ENCODE measurements around the gene LRRC40.
"Not testable (repeated sequence)": the region's sequence is repeated elsewhere in the genome, so short reads cannot be mapped to it uniquely, and the experiment has no call there.

The LRRC40 gene

GRCh38 chr1:70205434-70206118 lies at the start of gene LRRC40:
Gene LRRC40, minus strand, starts transcription at chr1:70205579. Its CDS starts 39 bp downstream, at chr1:70205540.
- peak; percentile 94 for DNase-seq (ENCODE audit: low spot score)

DNA sequence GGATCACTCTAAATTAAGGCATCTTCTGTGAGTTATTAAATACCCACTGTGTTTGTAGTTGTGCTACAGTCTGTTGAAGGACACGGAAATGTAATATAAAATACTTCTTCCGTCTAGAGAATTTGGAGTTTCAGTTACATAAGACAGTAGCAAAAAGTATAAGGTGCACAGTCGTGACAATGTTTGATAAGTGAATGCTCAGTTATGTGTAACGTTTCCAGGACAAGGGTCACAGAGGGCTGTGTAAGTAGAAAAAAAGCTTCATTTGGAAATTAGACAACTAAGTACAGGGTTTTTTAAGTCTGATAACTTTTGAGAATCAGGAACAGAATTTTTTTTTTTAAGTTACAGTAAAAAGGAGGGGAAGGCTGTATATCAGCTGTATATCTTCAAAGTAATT lies 43.4 kb upstream of the LRRC40 start:
- no peak for DNase-seq (ENCODE audit: low spot score)

GRCh38 chr1:70247768-70248167 lies 42.4 kb upstream of the LRRC40 start:
- DNase-seq (ENCODE audit: low spot score), result no peak

DNA sequence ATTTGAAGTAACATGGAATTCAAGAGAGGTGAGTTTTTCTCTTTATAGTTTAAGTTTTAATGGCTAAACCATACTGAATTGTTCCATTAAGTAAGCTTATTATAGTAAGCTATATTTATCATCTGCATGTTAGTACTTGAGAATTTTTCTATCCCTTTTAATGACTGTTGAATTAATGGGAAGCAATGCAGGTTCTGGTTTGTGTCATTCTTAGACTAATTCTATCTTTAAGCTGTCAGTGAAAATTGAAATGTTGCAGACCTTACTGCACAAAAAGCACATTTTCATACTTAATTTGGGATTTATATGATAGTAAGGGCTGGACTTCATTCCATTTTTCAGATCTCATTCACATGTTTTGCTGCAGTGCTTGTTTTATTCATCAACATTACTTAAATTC lies 41.7 kb upstream of the LRRC40 start:
- DNase-seq (ENCODE audit: low spot score), result no peak

GRCh38 chr1:70239940-70240339 lies 34.6 kb upstream of the LRRC40 start:
- DNase-seq (ENCODE audit: low spot score), result no peak

DNA sequence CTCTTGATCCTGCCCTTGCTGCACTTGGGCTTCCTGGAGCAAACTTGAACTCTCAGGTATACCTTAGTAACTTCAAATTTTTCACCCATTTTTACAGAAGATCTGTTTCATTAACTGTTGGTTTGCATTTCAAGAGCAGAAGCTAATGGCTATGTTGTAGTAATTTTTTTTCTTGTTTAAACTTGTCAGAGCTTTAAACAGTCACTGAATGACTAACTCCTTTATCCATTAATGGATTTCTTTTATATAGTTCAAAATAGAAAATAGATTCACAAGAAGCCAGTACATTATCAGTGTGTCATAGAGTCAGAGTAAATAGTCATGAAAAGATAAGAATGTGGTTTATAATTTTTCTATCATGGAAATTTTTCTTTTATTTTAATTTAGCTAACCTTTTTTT lies 29.4 kb upstream of the LRRC40 start:
- DNase-seq (ENCODE audit: low spot score), result no peak

- DNase-seq (ENCODE audit: low spot score), result no peak
Measured at GRCh38 chr1:70231475-70231874, 26.1 kb upstream of the LRRC40 start.

GRCh38 chr1:70228670-70229069 lies 23.3 kb upstream of the LRRC40 start:
- no peak for DNase-seq (ENCODE audit: low spot score)

GRCh38 chr1:70227439-70227838 lies 22.1 kb upstream of the LRRC40 start:
- no peak for DNase-seq (ENCODE audit: low spot score)

- DNase-seq (ENCODE audit: low spot score), result no peak
Measured at GRCh38 chr1:70224954-70225353, 19.6 kb upstream of the LRRC40 start.

DNA sequence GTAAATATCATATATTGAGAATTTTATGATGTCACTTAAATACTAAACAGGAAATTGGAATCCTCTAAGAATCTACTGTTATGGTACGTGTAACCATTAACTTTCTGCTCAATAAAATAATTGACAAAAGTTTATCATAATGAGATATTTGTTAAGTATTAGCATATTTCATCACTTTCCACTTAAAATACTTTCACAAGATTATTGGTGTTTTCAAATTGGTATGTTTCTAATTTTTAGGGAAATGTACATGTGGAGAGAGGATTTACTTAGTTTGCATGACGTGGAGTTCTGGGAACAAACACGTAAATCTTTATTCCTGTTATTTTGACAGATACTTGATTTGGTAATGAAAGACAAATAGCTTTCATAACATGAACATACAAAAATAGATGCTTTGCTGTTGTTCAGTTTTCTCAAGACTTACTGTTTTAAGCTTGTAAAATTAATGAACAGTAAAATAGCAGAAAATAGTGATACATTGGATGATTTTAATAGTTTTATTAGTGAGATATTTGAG lies 17.4 kb upstream of the LRRC40 start:
- DNase-seq (ENCODE audit: low spot score), result no peak

GRCh38 chr1:70221238-70222121 lies 16.1 kb upstream of the LRRC40 start, which contains the start of gene SRSF11:
Gene SRSF11, plus strand, starts transcription at chr1:70221380. Its CDS starts 257 bp downstream, at chr1:70221637.
- DNase-seq (ENCODE audit: low spot score), result peak; percentile 93

DNA sequence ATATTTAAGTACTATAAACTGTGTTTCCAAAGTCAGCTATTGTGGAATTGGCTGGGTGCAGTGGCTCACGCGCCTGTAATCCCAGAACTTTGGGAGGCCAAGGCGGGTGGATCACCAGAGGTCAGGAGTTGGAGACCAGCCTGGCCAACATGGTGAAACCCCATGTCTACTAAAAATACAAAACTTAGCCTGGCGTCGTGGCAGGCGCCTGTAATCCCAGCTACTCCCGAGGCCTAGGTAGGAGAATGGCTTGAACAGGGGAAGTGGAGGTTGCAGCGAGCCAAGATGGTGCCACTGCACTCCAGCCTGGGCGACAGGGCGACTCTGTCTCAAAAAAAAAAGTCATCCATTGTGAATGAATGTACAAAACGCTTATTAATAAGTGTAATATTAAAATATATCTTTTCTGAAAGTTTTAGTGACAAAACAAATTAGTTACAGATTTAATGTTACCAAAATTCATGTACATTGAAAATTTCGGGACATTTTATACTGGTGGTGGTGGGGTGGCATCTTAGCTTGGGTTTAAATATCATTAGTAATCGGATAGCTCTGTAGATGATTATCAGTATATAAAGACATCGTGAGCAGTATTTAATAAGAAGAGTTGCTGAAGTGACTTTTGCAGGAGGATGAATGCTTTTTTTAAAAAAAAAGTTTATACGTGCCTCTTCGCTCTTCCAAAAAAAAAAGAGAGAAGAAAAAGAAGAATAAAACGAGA lies 15.3 kb upstream of the LRRC40 start:
- DNase-seq (ENCODE audit: low spot score), result peak; percentile 2

GRCh38 chr1:70220015-70220414 lies 14.6 kb upstream of the LRRC40 start:
- DNase-seq (ENCODE audit: low spot score), result no peak

DNA sequence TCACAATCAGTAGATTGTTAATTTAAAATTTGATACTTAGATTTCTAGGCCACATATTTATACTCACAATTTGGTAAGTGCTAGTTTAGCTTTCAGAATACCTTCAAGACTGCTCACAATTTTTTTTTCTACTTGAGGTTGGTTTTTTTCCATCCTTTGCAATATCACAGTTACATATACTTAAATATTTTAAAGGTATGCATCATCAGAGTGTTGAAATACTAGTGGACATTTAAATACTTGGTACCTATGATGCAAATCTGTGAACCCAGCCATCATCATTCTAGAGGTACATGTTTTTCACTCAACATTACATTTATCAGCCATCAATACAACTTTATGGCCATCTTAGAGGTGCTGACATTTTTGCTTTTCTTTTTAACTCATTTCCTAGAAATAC lies 6.2 kb upstream of the LRRC40 start:
- DNase-seq (ENCODE audit: low spot score), result no peak

GRCh38 chr1:70210820-70211219 lies 5.4 kb upstream of the LRRC40 start:
- DNase-seq (ENCODE audit: low spot score), result no peak

DNA sequence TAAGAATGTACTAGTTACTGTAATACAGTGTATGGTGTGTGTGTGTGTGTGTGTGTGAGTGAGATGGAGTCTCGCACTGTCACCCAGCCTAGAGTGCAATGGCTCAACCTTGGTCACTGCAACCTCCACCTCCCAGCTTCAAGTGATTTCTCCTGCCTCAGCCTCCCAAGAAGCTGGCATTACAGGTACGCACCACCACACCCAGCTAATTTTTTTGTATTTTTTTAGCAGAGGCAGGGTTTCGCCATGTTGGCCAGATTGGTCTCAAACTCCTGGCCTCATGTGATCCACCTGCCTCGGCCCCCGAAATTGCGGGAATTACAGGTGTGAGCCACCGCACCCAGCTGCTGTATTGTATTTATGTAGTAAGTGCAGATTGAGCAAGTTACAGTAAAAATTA lies 2.9 kb upstream of the LRRC40 start:
- no peak for DNase-seq (ENCODE audit: low spot score)

DNA sequence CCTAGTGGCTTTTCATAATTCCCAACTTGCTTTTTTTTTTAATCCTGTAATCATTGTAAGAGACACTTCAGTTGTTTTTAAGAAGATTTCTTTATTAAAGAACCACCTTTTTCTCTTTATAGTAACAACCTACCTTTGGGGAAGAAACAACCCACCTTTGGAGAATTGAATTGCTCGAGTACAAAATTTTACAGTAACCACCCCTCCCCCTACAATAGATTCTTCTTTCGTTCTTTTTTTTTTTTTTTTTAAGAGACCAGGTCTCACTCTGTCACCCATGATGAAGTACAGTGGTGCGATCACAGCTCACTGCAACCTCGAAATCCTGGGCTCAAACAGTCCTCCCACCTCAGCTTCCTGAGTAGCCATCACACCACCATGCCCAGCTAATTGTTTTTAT lies 2.1 kb upstream of the LRRC40 start:
- DNase-seq (ENCODE audit: low spot score), result no peak

- DNase-seq (ENCODE audit: low spot score), result not testable (repeated sequence)
Measured at GRCh38 chr1:70206833-70207232, 1.5 kb upstream of the LRRC40 start.

DNA sequence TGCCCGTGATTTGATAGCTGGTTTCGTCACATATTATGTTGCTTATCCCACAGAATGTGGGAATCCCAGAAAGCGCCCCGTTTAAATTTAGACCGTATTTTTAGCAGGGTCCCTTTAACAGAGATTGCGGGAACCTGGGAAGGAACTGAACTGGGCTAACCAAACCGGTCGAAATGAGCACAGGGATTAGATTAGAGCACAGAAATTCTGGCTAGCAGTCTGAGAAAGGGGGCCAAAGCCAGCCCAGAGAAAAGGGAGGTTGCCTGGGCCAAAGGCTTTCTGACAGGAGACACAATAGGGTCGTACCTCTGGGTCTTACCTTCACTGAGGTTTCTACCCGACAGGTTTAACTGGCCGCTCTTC lies 327 bp downstream of the LRRC40 start:
- no peak for DNase-seq (ENCODE audit: low spot score)

- DNase-seq (ENCODE audit: low spot score), result no peak
Measured at GRCh38 chr1:70204600-70204999, 779 bp downstream of the LRRC40 start.

- no peak for DNase-seq (ENCODE audit: low spot score)
Measured at GRCh38 chr1:70204139-70204538, 1.2 kb downstream of the LRRC40 start.

All from globus pallidus (tissue), 1 donor.